Activated naive CD8-positive, alpha-beta T cell treated with anti-CD3 and anti-CD28 coated beads, Interleukin-2, amount 10 ng/mL, durations not matched to agents 7 days and 5 days (primary cell): ENCODE results near the gene LCN12. TPM values are rescaled to one million over a fixed set of nuclear protein-coding genes. Genes with fewer than 3 reads are reported as not detected.

Experiments used
- ATAC-seq: fragments of 150-1000 bp; cut with Tn5 transposase; one replicate; pipeline ENCODE4 v1.10.0; 2021; ENCODE audit warnings: low read depth, moderate library complexity
- POLR2A ChIA-PET: fragments of 350-600 bp; sonication (Branson Sonifier 250); formaldehyde crosslinking; loops from one replicate; lab custom pipeline; 2021; ENCODE audit warnings: antibody characterized with exemption; lab: Charles Lee
- DNase-seq: peaks from one replicate; pipeline ENCODE4 v3.0.0; 2021
- H3K27ac Mint-ChIP-seq: one replicate; pipeline ENCODE4 v1.8.0; 2022; ENCODE audit warnings: mild to moderate bottlenecking, mixed read lengths
- H3K27me3 Mint-ChIP-seq: one replicate; pipeline ENCODE4 v1.8.0; 2022; ENCODE audit warnings: mild to moderate bottlenecking, moderate library complexity, mixed read lengths
- H3K36me3 Mint-ChIP-seq: one replicate; pipeline ENCODE4 v1.8.0; 2021; ENCODE audit warnings: mild to moderate bottlenecking, mixed read lengths
- H3K4me1 Mint-ChIP-seq: one replicate; pipeline ENCODE4 v1.8.0; 2021; ENCODE audit warnings: mixed read lengths
- H3K4me3 Mint-ChIP-seq: one replicate; pipeline ENCODE4 v1.8.0; 2022; ENCODE audit warnings: mild to moderate bottlenecking, moderate library complexity, mixed read lengths
- H3K9me3 Mint-ChIP-seq: one replicate; pipeline ENCODE4 v1.8.0; 2021; ENCODE audit warnings: mixed read lengths
- total RNA-seq, 2 experiments: library from RNA; stranded (reverse); gene quantifications; one replicate each; pipeline ENCODE4 v1.2.3, GENCODE V29; 2021

The LCN12 gene
- total RNA-seq, 2 experiments from 2014 or later = 0.91 to 1.1 TPM

DNA sequence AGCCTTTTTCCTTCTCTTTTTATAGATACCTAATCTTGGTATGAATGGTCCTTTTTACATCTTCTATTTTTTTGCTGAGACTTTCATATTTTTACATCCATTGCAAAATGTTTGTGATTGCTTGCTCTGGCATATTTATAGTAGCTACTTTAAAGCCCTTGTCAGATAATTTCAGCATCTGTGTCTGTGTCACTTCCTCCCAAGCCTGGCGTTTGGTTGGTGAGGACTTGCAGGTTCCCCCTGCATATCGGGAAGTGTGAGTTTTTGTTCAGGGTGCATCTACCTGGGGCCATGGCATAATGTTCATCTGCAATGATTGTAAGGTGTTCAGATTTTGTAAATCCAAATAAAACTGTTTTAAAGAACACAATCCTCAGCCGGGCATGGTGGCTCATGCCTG, 16.4 kb upstream of the LCN12 start:
- H3K4me3 Mint-ChIP-seq = no peak overlapping the region
- no peak for DNase-seq
- POLR2A ChIA-PET = interaction anchor here (0.6 kb wide), 1 partner anchor 789 kb away, joined by 3 read pairs; no protein-coding TSS in a partner anchor
- no peaks in the 10 kb centered on the region for H3K9me3 Mint-ChIP-seq
- H3K27me3 Mint-ChIP-seq = no peaks in the 10 kb centered on the region
- peaks cover 26% of the 10 kb centered on the region for H3K36me3 Mint-ChIP-seq
- peaks cover 1% of the 10 kb centered on the region for H3K4me1 Mint-ChIP-seq
- H3K27ac Mint-ChIP-seq = no peak overlapping the region
- no peak for ATAC-seq

DNA sequence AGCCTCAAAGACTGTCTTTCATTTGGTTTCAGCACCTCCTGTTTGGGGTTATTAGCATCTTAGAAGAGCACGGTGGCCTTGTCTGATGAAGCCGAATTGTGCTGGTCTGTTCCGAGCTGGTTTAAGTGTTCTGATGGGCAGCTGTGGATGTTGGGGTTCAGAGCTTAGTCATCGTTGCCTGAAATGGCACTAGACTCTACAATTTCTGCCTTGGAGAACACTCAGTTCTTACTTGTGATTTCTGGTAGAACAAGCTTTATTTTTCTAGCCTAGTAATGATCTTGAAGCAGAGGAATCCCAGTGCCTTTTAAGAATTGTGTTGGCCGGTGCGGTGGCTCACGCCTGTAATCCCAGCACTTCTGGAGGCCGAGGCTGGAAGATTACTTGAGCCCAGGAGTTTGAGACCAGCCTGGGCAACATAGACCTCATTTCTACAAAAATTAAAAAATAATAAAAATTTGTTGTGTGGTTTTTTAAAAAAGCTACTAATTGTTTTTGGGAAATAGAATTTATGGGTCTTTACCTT, 15.4 kb upstream of the LCN12 start:
- no peak for ATAC-seq
- Mint-ChIP-seq H3K9me3 (no peaks in the 10 kb centered on the region), H3K4me1 (peaks cover 1% of the 10 kb centered on the region), H3K27me3 (no peaks in the 10 kb centered on the region), H3K27ac (peak overlapping the region; percentile 16), H3K36me3 (peaks cover 19% of the 10 kb centered on the region), H3K4me3 (no peak overlapping the region)
- DNase-seq = no peak
- POLR2A ChIA-PET = no interaction called here

DNA sequence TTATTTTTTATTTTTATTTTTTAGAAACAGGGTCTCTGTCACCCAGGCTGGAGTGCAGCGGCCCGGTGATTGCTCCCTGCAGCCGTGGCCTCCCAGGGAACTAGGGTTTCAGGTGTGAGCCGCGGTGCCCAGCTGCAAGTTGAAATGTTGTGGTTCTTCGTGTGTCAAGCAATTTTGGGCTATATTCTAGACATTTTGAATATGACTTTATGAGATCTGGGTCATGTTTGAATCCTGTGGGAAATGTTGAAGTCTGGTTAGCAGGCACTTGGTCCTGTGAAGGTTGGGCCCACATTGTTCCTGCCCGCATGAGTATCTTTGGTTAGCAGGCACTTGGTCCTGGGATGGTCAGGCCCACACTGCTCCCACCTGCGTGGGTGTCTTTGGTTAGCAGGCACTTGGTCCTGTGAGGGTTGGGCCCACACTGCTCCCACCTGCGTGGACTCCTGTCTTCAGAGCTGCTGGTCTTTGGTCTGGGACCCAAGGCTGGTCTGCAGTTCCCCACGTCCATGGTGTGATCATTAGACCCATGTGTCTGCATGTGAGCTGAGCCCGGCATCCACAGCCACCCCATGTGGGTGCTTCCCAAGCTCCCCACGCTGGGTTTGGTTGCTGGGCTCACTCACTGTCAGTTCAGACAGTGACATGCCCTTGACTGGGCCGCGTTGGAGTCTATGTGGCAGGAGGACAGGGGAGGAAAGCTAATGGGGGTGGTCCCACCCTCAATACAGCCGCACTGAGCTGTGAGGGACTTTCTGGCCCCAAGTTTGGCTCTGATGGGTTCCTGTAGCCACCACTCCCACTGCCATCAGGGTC, 14.7 kb upstream of the LCN12 start:
- ATAC-seq (no peak), DNase-seq (no peak)
- Mint-ChIP-seq H3K27ac (no peak overlapping the region), H3K4me3 (no peak overlapping the region), H3K9me3 (no peaks in the 10 kb centered on the region), H3K27me3 (no peaks in the 10 kb centered on the region), H3K4me1 (peaks cover 1% of the 10 kb centered on the region), H3K36me3 (peaks cover 17% of the 10 kb centered on the region)
- POLR2A ChIA-PET = no interaction called here

DNA sequence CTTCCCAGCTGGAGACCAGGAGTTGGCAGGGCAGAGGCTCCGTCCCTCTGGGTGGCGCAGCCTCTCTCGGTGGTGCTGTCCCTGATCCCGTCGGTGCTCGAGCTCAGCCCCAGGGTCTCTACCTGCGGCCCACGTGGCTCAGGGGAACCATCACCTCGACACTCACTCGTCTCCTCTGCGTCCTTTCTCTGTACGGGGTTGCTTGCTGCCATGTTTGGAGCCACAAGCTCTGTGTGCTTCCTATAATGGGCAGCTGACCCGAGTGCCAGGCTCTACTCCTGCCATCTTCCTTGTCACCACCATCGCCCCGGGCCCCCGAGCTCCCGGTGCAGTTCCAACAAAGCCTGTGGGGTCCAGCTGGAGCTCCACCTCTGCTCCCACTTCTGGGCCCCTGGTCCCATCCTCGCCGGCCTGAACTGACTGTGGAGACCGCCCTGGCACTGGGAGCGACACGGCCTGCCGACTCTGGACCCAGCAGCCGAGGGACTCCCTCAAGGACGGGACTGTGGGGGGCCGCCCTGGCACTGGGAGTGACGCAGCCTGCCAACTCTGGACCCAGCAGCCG, 12.6 kb upstream of the LCN12 start:
- H3K27me3 Mint-ChIP-seq = no peaks in the 10 kb centered on the region
- DNase-seq = no peak

DNA sequence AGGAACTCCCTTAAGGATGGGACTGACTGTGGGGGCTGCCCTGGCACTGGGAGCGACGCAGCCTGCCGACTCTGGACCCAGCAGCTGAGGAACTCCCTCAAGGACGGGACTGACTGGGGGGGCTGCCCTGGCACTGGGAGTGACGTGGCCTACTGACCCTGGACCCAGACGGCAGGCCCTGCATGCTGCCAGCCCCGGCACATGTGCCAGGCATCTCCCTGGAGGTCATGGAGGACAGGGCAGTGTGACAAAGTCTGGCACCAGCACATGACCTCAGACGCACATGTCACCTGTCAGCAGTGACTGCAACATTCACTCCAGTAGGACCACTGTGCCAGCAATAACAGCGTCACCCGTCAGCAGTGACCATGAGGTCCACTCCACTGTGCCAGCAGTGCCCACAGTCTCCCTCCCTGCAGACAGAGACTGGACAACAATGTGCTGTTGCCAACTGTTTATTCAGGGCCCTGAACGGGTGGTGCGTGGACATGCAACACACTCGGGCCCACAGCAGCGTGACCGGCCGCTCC, 12.0 kb upstream of the LCN12 start:
- Mint-ChIP-seq H3K4me1 (peaks cover 4% of the 10 kb centered on the region), H3K4me3 (no peak overlapping the region), H3K27me3 (no peaks in the 10 kb centered on the region), H3K36me3 (peaks cover 10% of the 10 kb centered on the region), H3K9me3 (no peaks in the 10 kb centered on the region), H3K27ac (no peak overlapping the region)
- POLR2A ChIA-PET = no interaction called here
- DNase-seq = no peak
- ATAC-seq = no peak

More for the DNA sequence above, 12.6 kb upstream of the LCN12 start:
- no peak for ATAC-seq
- peaks cover 1% of the 10 kb centered on the region for H3K4me1 Mint-ChIP-seq
- H3K27ac Mint-ChIP-seq = peak overlapping the region; percentile 48
- H3K4me3 Mint-ChIP-seq = no peak overlapping the region
- H3K36me3 Mint-ChIP-seq = peaks cover 12% of the 10 kb centered on the region
- POLR2A ChIA-PET = interaction anchor here (0.9 kb wide), 1 partner anchor 54 kb away, joined by 3 read pairs; the partner anchor contains the start of gene TRAF2
- H3K9me3 Mint-ChIP-seq = no peaks in the 10 kb centered on the region

DNA sequence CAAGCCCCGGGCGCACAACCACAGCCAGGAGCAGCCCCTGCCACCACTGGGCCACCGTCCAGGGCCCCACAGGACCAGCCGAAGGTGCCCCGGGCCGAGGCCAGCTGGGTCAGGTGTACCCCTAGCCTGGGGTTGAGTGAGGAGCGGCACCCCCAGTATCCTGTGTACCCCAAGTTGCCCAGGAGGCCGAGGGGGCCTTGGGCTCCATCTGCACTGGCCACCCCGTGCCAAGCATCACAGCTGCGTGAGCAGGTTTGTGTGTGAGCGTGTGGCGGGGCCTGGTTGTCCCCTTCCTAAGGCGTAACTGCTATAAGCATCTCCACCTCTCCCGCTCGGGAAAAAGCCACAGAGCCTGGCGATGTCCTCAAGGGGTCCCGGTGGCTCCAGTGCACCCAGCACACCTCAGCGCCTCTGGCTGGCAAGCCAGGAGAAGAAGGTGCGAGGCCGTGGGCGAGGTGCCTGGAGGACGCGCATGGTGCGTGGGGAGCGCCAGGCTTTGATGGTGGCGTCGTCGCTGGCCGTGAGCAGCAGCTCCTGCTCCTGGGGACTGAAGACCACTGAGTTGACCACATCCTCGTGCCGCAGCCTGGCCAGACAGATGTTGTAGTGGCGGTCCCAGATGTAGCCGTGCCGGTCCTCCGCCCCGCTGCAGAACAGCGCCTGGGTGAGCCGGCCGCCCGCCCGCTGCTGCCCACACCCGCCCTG, 11.4 kb upstream of the LCN12 start:
- ATAC-seq (no peak), DNase-seq (no peak)
- POLR2A ChIA-PET = interaction anchor here (1.1 kb wide), 1 partner anchor 133 kb away, joined by 3 read pairs; the partner anchor contains the start of gene RABL6
- Mint-ChIP-seq H3K4me3 (no peak overlapping the region), H3K27me3 (no peaks in the 10 kb centered on the region), H3K9me3 (no peaks in the 10 kb centered on the region), H3K36me3 (peaks cover 10% of the 10 kb centered on the region), H3K27ac (no peak overlapping the region), H3K4me1 (peaks cover 4% of the 10 kb centered on the region)

DNA sequence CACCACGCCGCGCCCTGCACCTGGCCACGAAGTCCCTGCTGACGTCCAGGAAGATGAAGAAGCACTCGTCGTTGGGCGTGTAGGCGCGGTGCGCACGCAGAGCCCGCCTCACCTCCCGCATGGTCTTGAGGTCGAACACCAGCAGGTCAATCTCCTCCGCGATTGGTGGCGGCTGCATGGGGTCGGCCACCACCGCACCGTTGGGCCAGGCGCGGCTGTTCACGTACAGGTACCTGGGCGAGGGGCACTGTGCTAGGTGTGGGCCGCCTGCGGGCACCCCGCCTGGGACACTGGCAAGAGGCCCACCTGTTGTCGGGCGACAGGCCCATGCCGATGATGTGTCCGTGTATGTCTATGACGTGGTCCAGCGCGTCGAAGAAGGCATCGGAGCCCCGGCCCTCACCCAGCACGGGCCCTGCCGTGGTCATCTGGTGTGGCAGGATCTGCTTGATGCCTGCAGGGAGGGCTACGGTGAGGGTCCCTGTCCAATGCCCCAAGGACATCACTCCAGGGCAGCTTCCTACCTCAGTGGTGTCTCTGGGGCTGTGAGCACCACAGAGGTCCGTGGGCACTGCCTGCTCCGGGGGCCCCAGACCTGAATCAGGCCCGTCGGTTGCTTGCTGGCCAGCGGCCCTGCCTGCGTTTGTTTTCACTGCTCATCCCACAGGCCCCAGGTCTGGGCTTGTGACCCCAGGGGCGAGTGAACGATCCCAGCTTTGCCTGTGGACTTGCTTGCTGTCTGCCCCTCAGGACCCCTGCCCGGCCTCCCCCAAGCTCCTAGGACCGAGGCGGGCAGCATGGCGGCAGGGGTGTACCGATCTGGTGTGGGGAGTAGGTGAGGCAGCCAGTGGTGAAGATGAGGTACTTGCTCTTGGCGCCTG, 10.6 kb upstream of the LCN12 start:
- DNase-seq = no peak
- no peak for ATAC-seq
- POLR2A ChIA-PET = interaction anchor here (1.1 kb wide), 1 partner anchor 134 kb away, joined by 3 read pairs; the partner anchor contains the start of gene RABL6
- H3K4me1 Mint-ChIP-seq = peaks cover 4% of the 10 kb centered on the region
- no peak overlapping the region for H3K27ac Mint-ChIP-seq
- no peaks in the 10 kb centered on the region for H3K9me3 Mint-ChIP-seq
- H3K27me3 Mint-ChIP-seq = no peaks in the 10 kb centered on the region
- no peak overlapping the region for H3K4me3 Mint-ChIP-seq
- peaks cover 10% of the 10 kb centered on the region for H3K36me3 Mint-ChIP-seq

DNA sequence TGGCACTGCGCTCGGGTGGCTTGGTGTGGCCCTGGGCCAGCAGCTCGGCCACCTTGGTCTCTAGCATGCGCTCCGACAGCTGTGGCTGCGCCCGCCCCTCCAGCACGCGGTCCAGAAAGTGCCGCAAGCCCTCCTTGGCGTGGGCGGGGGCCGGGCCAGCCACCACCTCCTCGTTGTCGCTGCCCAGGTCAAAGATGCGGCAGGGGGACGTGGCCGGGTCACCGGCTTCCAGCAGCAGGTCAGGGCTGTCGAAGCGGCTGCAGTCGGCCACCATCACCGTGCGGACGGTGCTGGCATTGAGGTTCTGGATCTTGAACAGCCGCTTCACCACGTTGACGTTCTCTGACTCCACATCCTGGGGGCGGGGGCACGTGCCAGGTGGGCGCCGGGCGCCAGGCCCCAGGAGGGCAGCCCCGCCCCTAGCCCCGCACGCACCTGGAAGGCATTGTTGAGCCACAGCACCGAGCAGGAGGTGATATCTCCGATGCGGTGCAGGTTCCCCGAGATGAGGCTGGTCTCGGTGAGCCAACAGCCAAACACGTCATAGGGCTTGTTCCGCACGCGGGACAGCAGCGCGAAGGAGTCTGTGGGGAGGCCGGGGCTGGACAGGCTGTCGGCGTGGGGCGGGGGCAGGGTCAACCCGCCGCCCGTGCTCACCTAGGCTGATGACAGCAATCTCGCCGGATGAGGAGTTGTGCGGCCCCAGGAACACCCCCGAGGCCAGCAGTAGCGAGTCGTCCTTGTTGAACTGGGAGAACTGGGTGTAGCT, 9.8 kb upstream of the LCN12 start:
- peaks cover 4% of the 10 kb centered on the region for H3K4me1 Mint-ChIP-seq
- no peak for ATAC-seq
- peaks cover 9% of the 10 kb centered on the region for H3K36me3 Mint-ChIP-seq
- peak overlapping the region; percentile 28 for H3K4me3 Mint-ChIP-seq
- no peak overlapping the region for H3K27ac Mint-ChIP-seq
- POLR2A ChIA-PET = no interaction called here
- H3K9me3 Mint-ChIP-seq = no peaks in the 10 kb centered on the region
- H3K27me3 Mint-ChIP-seq = no peaks in the 10 kb centered on the region
- DNase-seq = no peak

DNA sequence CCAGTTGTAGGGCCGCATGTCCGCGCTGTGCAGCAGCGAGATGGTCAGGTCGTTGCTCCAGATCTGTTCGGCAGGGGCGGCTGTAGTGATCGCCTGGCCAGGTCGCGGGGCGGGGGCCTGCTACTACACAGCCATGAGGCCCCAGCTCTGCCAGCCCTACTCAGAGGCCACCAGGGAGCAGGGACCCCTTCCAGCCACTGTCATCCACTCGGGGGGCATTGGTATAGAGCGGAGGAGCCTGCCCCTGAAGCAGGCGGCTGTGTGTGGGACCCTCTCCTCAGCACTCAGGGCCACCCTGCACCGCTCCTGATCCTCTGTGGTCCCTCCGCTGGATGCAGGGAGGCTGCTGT, 9.2 kb upstream of the LCN12 start:
- H3K27ac Mint-ChIP-seq = no peak overlapping the region
- H3K9me3 Mint-ChIP-seq = no peaks in the 10 kb centered on the region
- H3K36me3 Mint-ChIP-seq = peaks cover 7% of the 10 kb centered on the region
- H3K4me3 Mint-ChIP-seq = peak overlapping the region; percentile 64
- H3K4me1 Mint-ChIP-seq = peaks cover 4% of the 10 kb centered on the region
- POLR2A ChIA-PET = interaction anchor here (2.1 kb wide), 1 partner anchor 61 kb away, joined by 8 read pairs; no protein-coding TSS in a partner anchor
- ATAC-seq (no peak), DNase-seq (no peak)
- H3K27me3 Mint-ChIP-seq = no peaks in the 10 kb centered on the region

DNA sequence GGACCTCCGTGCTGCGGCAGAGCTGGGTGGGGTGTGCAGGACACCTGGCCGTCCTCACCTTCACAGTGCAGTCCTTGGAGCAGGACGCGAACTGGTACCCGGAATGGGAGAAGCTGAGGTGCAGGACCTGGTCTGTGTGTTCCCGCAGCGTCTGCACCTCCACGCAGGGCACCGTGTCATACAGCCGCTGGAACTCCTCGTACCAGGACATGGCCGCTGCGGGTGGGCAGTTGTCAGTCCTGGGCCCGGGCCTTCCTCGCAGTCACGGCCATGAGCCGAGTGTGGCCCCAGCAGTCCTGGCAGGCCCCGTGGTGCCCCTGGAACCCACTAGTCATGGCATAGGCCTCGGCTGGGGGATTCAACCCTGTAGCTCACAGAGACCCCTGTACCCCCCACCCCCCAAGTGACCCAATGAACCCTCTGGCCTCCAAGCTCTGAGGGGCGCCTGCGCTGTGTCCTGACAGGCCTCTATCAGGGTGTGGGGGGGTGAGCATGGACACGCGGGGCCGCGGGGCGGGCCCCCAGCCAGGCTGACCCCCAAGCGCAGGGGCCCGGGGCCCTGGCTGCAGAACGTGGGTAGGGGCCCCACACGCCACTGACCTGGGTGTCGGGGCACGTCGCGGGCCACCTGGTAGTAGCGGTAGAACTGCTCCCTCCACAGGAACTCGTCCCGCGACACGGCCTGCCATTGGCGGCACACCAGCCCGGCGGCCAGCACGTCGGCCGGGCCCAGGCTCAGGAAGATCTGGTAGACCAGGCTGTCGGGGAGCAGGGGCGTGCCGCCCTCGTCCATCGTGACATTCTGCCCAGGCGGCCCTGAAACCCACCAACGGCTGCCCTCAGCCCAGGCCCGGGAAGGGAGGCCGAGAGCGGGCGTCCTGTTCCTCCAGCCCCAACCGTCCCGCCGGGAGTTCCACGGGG, 8.5 kb upstream of the LCN12 start:
- Mint-ChIP-seq H3K27me3 (no peaks in the 10 kb centered on the region), H3K4me3 (peak overlapping the region; percentile 82), H3K9me3 (no peaks in the 10 kb centered on the region), H3K36me3 (peaks cover 5% of the 10 kb centered on the region), H3K27ac (peak overlapping the region; percentile 76), H3K4me1 (peaks cover 6% of the 10 kb centered on the region)
- POLR2A ChIA-PET = interaction anchor here (1.0 to 2.1 kb wide), 8 partner anchors 32 to 136 kb away, joined by 3 to 12 read pairs (median 6); partner anchors contain the start of genes AJM1, PAXX and RABL6
- no peak for DNase-seq
- ATAC-seq = peak; percentile 17

DNA sequence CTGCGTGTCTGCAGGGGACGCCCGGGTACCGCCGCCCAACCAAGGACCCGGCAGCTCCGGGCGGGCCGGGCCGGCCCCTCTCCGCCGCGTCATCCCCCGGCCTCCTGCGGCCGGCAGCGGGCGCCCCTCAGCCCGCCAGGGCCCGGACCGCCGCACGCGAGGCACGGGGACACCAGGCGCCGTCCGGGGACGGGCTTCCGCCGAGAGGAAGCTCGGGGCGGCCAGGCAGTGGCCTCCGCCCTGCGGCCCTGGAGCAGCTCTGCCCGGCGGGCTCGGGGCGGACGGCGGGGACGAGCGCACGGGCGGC, 7.9 kb upstream of the LCN12 start:
- POLR2A ChIA-PET = interaction anchor here (0.7 to 2.1 kb wide), 9 partner anchors 31 to 137 kb away, joined by 3 to 12 read pairs (median 6); partner anchors contain the start of genes AJM1, PAXX and RABL6
- ATAC-seq (peak; percentile 57), DNase-seq (no peak)
- peak overlapping the region; percentile 82 for H3K4me3 Mint-ChIP-seq
- H3K36me3 Mint-ChIP-seq = peaks cover 3% of the 10 kb centered on the region
- no peaks in the 10 kb centered on the region for H3K27me3 Mint-ChIP-seq
- H3K4me1 Mint-ChIP-seq = peaks cover 4% of the 10 kb centered on the region
- no peaks in the 10 kb centered on the region for H3K9me3 Mint-ChIP-seq
- no peak overlapping the region for H3K27ac Mint-ChIP-seq
